ENCODE data around the gene SH3BGR.
"Not testable (repeated sequence)": the region's sequence is repeated elsewhere in the genome, so short reads cannot be mapped to it uniquely, and the experiment has no call there.

The SH3BGR gene

DNA sequence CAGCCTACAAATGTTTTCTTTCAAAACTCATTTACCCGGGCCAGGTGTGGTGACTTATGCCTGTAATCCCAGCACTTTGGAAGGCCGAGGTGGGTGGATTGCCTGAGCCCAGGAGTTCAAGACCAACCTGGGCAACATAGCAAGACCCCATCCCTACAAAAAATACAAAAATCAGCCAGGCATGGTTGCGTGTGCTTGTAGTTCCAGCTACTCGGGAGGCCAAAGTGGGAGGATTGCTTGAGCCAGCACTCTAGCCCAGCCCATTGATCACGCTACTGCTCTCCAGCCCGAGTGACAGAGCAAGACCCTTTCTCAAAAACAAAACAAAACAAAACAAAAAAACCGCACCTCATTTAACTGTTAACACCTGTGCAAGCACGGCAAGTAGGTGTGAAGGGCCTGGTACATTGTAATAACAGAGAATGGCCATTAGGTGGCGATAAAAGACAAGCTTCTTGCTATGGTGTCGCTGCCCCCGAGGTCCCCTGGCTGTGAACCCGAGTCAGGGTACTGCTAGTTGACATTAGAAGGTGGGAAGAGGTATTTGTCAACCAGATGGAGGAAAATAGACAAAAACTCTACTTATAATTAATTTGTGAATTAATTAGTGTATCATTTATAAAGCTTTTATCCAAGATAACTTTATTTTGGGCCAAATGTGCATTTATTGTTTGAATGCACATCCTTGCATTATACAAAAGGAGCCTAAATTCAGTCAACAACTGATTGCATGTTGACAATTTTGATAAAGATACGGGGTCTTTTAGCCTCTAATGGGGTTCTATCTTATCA is 66.5 kb downstream of the SH3BGR start:
- peak; percentile 90 for DNase-seq

DNA sequence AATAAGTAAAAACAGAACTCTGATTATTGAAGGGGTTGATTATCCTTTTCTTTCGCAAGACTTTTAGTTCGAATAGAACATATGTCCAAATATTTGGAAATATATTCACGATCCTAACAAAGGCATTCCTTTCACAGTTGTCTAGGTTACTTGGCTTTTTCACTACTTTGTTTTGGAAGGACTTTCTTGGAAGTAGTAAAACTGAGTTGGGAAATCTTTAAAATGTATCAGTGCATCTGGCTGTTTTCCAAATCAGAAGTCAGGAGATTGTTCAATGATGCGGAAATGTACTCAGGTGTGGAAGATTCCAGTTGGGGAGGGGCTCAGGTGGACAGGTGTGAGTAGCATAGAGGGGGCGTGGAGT is 67.1 kb downstream of the SH3BGR start:
- no peak for DNase-seq

DNA sequence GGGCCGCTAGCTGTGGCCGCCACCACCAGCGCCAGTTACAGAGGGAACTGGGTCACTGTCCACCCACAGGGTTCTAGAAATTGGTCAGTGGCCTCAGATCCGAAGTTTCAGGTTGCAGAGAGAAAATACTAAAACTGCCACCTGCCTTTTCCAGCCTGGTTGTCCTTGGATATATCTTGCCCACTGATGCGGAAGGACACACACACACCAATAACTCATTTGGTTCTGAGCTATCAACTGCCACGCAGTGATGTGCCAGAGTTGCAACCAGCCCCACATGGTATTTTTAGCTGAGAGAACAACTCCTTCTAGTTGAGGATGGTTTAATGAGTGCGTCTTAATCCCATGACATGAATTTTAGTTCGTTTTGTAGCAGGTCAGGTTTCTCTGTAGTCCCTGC is 68.1 kb downstream of the SH3BGR start:
- DNase-seq: no peak

DNA sequence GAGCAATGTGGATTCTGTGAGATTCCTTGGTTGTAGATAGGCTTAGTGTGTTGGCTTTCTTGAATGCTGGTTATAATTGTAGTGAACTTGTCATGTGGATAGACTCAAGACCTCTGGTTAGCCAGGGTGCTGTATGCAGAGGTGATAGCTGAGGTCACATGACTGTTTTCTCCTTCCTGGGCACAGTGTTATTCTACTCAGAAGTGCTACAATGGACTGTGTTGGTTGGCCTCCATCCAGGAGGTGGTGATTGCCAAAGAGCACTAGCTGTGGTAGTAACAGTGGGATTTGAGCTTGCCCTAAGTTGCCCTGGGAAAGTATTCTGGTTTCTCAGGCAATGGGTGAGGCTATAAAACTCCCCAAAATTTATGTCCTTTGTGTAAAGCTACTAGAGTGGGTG is 71.6 kb downstream of the SH3BGR start:
- peak; percentile 46 for DNase-seq

DNA sequence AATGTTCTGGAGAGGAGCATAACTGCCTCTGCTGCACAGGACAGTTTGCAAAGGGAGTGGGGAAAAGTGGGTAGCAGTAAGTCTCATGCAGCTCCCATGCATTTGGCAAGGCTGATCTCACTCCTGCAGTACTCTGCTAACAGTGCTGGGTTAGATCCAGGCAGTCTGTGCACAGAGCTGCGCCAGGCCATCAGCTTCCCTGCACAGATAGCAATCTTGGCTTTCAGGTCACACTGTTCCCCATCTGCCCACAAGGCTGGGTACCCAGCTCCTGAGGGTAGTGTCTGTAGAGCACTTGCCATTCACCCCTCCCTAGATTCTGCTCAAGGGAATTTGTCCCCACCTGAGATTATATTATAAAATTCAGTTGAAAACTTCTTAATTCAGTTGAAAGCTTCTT is 72.1 kb downstream of the SH3BGR start:
- DNase-seq: no peak

DNA sequence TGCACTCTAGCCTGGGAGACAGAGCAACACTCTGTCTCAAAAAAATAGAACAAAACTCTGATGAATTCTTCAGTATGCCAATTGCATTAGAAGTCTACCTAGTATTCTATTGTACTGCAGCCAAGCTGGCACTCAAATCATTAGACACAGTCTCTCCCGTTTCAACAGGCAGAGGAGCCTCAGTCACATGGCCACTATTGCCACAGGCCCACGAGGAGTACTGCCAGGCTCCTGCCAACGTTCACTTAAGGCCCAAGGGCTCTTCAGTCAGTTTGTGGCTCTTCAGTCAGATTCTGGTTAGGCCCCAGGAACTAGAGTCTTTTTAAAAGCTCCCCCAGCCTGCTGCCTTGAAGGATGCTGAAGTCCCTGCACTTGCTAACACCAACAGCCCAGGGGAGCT is 73.4 kb downstream of the SH3BGR start:
- peak; percentile 55 for DNase-seq

DNA sequence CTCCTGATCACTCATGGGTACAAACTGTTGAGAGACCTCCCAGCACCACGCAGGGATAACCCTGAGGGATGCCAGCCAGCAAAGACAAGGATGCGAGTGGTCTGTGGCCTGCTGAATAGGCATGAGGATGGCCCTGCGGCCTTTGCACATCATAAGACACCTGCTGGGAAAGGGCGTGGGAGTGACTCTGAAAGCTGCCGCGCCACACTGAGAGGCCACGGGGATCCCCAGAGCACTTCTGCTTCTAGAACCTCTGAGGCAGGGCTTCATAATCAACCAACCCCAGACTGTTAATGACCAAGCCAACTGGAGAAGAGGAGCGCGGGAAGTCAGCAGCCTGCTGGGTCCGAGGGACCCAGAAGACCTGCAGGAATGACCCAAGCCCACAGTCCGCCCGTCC is 73.8 kb downstream of the SH3BGR start:
- no peak for DNase-seq

DNA sequence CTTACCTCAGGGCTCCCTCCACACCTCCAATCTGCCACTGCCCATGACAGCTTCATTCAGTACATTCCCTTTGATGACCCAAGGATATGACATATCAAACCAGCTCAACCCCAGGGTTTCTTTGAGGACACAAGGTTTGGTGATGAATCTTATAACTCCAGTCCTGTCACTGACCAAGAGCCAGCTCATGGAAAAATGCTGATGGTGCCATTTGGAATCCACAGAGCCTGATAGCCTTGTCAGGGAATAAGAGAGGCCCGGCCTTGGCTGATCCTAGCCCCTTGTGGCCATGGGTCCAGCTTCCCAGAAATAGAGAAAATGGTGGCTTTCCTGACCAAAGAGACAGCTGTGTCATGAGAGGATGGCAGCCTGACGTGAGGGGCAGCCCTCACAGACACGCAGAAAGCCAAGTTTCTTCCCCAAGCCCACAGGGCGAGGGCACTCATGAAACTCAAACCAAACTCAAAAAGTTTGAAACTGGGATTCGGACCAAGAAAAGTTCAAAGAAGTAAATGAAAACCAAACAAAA is 75.4 kb downstream of the SH3BGR start:
- no peak for DNase-seq

DNA sequence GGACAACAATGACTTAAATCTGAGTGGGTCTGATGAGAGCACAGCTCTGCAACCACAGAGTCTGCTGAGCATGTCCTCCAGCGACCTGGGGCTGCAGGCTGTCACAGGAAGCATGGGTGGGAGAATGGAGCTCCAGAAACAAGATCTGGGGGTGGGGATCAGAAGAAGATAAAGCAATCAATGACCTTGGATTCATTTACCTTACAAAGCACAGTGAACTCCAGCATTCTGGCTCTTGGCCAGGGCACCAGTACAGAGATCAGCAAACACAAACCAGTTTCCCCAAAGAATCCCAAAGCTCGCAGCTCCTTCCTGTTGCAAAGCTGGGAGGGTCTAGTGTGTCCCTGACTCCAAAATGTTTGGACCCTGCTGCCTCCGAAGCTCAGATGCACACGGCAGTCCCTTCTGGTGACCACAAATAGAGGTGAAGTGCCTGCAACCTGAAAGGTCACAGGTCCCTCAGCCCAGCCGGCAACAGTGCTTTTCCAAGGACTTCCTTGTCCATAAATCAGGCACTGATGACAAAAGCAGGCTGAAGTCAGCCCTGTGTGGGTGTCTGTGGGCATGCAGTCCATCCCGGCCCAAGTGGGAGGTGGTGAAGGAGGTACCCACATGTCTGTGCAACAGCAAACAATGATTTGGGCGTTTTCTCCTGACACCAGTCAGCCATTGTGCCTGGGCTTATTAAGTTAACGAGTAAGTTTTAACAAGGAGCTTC is 76.1 kb downstream of the SH3BGR start:
- DNase-seq: peak; percentile 34

DNA sequence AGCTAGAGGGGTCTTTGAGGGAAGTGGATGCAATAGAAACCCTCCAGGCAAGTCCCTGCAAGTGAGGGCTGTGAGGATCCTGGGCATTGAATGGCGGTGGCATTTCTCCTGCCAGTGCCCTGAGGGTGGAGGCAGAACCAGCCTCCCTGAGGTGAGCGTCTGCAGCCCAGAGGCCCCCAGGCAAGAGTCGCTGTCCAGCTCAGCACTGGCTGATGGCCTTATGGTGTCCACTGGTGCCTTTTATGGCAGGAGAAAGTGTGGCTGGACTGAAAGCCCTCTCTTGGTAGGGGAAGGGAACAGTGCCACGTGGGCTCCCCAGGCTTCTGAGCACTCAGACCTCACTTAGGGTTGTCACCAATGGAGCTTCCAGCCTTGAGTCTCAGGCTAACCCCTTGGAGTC is 77.3 kb downstream of the SH3BGR start:
- DNase-seq: no peak

DNA sequence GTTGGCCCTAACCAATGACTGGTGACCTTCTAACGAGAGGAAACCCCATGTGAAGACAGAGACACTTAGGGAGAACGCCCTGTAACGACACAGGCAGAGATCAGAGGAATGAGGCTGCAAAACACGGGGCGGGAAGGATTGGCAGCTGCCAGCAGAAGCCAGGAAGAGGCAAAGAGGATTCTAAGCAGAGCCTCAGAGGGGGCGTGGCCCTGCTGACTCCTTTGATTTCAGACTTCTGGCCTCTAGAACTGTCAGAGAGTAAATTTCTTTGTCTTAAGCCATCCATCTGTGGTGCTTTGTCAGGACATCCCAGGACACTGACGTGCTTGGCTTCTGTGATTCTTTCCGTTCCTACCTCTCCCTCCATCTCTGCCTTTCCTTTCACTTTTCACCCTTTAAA is 79.3 kb downstream of the SH3BGR start:
- DNase-seq: no peak

DNA sequence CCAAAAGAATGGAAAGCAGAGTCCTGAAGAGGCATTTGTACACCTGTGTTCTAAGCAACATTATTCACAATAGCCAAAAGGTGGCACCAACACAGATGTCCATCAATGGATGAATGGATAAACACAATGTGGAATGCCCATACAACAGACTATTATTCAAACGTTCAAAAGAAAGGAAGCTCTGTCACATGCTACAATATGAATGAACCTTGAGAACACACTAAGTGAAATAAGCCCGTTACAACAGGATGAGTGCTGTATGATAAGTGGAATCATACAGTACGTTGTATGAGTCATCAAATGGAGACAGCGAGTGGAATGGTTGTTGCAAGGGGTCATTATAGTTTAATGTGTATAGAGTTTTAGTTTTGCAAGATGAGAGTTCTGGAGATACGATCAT is 80.1 kb downstream of the SH3BGR start:
- no peak for DNase-seq

DNA sequence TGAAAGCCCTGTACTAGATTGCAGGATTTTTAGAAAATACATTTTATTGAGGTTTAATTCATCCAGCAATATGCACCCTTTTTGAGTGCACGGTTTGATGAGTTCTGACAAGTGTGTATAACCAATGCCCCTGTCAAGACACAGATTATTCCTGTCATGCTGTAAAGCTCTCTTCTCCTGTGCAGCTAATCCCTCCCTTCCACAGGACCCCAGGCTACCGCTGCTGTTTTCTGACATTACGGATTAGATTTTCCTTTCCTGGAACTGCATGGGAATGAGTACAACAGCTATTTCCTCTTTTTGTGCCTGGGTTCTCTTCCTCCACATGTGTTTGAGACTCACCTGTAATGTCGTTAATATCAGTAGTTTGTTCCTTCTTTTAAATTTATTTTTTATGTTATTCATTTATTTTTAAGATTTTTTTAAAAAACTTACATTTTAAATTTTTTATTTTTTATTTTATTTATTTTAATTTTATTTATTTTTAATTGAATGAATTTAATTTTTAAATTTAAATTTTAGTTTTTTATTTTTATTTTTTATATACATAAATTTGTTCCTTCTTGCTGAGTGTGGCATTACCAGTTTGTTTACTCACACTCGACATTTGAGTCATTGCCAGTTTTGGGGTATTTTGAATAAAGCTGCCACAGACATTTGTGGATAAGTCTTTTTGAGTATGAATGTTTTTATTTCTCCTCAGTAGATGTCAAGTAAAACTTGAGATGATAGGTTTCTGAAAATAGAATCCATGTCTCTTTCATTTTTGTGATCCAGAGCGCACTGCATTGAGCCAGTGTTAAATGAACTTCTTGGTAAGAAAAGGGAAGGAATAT is 82.0 kb downstream of the SH3BGR start:
- DNase-seq: peak; percentile 65

DNA sequence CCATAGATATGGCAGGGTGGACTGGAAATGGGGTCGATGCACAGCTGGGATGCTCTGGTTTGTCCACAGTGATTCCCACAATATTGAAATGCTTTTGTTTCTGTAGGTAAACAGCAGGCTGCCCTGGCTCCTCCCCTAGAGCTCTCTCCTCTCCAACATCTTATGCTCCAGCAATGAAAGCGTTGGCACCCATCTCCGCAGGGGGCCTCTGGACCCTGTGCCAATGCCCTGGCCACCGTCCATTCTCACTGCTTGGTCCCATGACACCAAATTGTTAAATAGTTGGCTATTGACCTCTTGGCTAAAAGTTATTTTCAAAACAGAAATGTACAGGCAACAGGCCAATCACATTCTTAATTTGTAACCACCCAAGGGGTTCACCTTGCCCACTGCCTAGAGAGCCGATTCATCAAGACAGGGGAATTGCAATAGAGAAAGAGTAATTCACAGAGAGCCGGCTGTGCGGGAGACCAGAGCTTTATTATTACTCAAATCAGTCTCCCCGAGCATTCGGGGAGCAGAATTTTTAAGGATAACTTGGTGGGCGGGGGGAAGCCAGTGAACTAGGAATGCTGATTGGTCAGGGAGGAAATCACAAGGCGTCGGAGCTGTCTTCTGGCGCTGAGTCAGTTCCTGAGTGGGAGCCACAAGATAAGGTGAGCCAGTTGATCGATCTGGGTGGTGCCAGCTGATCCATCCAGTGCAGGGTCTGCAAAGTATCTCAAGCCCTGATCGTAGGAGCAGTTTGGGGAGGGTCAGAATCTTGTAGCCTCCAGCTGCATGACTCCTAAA is 84.1 kb downstream of the SH3BGR start:
- no peak for DNase-seq

DNA sequence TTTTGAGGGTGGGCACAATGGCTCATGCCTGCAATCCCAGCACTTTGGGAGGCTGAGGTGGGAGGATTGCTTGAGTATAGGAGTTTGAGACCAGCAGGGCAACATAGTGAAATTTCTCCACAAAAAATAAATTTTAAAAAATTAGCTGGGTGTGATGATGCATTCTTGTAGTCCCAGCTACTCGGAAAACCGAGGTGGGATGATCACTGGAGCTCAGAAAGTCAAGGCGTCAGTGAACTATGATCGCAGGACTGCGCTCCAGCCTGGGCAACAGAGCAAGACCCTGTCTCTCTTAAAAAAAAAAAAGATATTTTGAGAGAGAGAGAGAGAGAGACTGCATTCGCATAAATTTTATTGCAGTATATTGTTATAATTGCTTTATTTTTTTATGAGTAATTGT is 85.1 kb downstream of the SH3BGR start:
- DNase-seq: no peak

DNA sequence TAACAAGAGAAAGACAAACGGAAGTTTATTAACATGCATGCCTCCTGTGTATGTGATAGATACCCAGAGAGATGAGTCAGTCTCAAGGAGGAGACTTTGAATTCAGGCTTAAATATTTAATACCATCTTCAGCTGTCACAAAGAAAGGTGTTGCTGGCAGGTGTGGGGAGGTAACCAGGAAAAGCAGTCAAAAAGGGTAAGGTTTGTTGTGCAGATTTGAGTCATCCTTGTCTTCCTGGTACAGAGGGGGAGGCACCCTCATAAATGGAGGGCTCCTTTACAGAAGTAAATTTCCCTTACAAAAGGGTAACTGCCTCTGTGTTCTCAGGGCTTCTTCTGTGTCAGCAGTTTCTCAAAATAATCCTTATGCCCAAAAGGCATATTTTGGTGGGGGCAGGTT is 85.8 kb downstream of the SH3BGR start:
- DNase-seq: no peak

DNA sequence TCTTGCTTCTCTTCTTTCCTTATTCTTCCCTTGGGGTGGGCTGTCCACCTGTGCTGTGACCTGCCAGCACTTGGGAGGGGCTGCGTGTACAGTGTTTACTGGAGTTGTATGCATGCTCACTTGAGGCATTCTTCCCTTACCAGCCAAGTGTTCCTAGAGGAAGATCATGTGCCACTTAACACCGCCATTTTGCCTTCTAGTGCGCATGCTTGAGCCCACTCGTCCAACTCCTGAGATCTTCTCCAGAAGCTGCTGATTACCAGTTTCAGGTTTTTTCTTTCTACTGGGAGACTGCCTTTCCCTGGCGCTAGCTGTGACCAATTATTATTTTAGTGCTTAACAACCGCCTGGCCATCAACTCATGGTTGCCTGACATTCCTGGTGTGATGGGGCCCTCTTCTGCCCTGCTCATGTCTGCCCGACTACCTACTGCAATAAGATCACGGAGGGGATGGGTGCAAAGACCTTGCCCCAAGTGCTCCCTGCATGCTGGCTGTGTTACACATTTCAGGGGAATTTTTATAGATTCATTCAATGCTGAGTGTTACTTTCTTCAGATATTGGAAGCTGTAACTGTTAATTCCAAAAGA is 86.8 kb downstream of the SH3BGR start:
- DNase-seq: no peak

DNA sequence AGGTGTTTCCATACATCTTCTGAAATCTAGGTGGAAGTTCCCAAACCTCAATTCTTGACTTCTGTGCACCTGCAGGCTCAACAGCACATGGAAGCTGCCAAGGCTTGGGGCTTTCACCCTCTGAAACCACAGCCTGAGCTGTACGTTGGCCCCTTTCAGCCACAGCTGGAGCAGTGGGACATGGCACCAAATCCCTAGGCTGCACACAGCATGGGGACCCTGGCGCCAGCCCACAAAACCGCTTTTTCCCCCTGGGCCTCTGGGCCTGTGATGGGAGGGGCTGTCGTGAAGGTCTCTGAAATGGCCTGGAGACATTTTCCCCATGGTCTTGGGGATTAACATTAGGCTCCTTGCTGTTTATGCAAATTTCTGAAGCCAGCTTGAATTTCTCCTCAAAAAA is 88.6 kb downstream of the SH3BGR start:
- not testable (repeated sequence) for DNase-seq

DNA sequence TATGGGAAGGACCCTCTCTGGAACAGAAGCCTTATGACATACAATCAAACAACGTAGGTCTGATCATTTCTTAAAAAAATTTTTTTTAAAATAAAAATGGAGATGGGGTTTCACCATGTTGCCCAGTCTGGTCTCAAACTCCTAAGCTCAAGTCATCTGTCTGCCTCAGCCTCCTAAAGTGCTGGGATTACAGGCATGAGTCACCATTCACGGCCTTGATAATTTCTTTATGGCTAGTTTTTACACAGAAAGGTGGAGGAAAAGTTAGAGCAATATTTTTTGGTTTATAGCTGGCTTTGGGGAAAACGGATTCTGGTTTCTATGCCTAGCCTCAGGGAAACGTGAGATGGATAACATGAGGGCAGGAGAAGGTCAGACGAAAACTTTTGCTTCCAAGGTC is 91.0 kb downstream of the SH3BGR start:
- DNase-seq: no peak

DNA sequence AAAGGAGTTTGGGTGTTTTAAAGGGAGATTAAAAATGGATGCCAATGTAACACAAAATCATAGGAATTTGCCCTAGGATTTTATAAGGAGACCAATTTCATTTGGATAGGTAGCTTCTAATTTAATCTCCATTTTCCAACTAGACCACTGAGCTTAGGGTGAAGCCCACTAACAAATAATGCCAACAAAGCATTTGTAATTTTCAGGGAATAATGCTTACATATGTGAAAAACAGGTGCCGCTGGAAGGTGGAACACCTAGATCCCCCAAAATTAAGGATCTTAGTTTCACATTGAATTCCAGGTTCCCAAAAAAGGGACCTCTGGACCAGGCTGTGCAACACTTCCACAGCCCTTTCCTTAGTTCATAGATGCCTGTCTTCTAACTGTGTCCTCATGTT is 94.8 kb downstream of the SH3BGR start:
- no peak for DNase-seq

DNA sequence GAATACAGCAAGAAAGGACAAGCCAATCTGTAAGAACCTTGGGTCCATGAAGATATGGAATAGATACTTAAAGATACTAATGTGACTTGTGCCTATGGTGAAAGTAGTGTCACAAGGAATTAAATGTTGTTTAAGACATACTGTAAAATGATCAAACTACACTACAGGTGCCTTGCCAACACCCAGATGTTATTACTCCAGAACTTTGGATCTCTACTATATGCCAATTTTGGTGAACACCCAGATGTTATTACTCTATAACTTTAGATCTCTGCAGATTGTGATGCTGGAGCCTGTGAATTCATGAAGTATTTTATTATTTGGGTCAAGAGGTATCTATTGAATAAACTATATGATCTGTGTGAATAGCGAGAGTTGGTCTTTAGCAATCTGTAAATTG is 101.1 kb downstream of the SH3BGR start:
- DNase-seq: no peak

DNA sequence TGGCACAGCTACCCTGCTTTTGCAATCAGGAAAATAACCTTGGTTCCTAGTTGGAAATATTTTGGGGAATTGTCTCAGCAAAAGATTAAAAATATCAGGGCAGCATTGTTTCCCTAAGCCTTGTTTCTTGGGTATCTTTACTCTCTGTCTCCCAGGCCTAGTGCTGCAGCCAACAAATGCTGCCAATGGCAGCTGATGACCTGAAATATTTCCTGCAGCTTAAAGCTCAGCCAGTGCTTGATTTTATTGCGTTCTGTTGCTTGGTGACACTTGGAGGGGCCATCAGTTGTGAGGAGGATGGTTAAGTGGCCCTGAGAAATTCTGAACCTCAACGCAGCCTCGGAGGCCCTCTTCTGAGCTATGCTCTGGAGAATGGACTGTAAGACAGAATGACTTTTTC is 101.6 kb downstream of the SH3BGR start:
- DNase-seq: no peak
